A549 (cell line): Measurements from ENCODE around the gene F8A3. TPM values are rescaled to one million over a fixed set of nuclear protein-coding genes. Genes with fewer than 3 reads are reported as not detected.
"Not testable (repeated sequence)": the region's sequence is repeated elsewhere in the genome, so short reads cannot be mapped to it uniquely, and the experiment has no call there.

Experiments used
- ATAC-seq, 2 experiments: fragments of 200-7000 bp in 1 of 2; fragments of >200 bp in 1 of 2; cut with Nextera tagmentation in 1 of 2; cut with Tn5 transposase in 1 of 2; 3 replicates each; pipeline versions ENCODE4 v1.8.0 to v1.9.1; 2018 to 2020; ENCODE audit warnings: mild to moderate bottlenecking in 1 of 2, moderate library complexity in 1 of 2
- CTCF ChIA-PET: fragments of 300-600 bp; sonication (Branson Sonifier 250); formaldehyde crosslinking; extraction: SDS; loops from one replicate; lab custom pipeline; 2021; ENCODE audit warnings: antibody characterized with exemption, inconsistent platforms; lab: Yijun Ruan, JAX
- POLR2A ChIA-PET: fragments of 350-600 bp; formaldehyde crosslinking; extraction: SDS; loops from one replicate; lab custom pipeline; 2021; ENCODE audit warnings: antibody characterized with exemption, inconsistent platforms; lab: Yijun Ruan, JAX
- DNase-seq, 2 experiments: peaks; one replicate each; pipeline versions ENCODE4 v3.0.0 to v3.0.0-alpha.2; 2011 to 2016; ENCODE audit warnings: low read depth in 1 of 2, low spot score in 1 of 2
- FAIRE-seq: peaks from 2 replicates; lab custom pipeline; 2011; peaks lifted over from hg19 to GRCh38; lab: Jason Lieb, UNC
- H3K27ac ChIP-seq, 2 experiments: fragments of >200 bp; sonication (Bioruptor Twin); formaldehyde crosslinking; 3 replicates each; pipeline ENCODE4 v1.5.1; 2016 to 2017
- H3K4me1 ChIP-seq: fragments of >200 bp; sonication (Bioruptor Twin); formaldehyde crosslinking; 3 replicates; pipeline ENCODE4 v1.6.1; 2016
- H3K4me2 ChIP-seq: fragments of >200 bp; sonication (Bioruptor Twin); formaldehyde crosslinking; 3 replicates; pipeline ENCODE4 v1.6.1; 2016
- H3K4me3 ChIP-seq: fragments of >200 bp; sonication (Bioruptor Twin); formaldehyde crosslinking; 3 replicates; pipeline ENCODE4 v1.5.1; 2016
- H3K9me3 ChIP-seq: fragments of >200 bp; sonication (Bioruptor Twin); formaldehyde crosslinking; 3 replicates; pipeline ENCODE4 v1.6.1; 2016
- CBX8 ChIP-seq: fragments of 200-600 bp; sonication (generic); IDR thresholded peaks from 2 replicates; pipeline ENCODE4 v1.6.1; 2016
- EHF ChIP-seq: fragments of 250-450 bp; sonication (Bioruptor Pico); IDR thresholded peaks from 2 replicates; pipeline ENCODE4 v1.5.0; 2020; ENCODE audit warnings: mild to moderate bottlenecking
- EHMT2 ChIP-seq: fragments of 200-600 bp; sonication (generic); IDR thresholded peaks from 2 replicates; pipeline ENCODE4 v1.6.1; 2016; ENCODE audit warnings: antibody characterized with exemption, low read depth, mild to moderate bottlenecking, moderate library complexity
- EP300 ChIP-seq, 2 experiments: fragments of >200 bp; sonication (Bioruptor Twin); formaldehyde crosslinking; IDR thresholded peaks; 2 replicates in 1 of 2; 3 replicates in 1 of 2; pipeline ENCODE4 v1.6.1; 2016 to 2017
- ESRRA ChIP-seq: fragments of 150-350 bp; IDR thresholded peaks from 2 replicates; pipeline ENCODE4 v1.6.1; 2014; ENCODE audit warnings: mild to moderate bottlenecking, low read length, borderline replicate concordance
- FOSL2 ChIP-seq, 2 experiments: fragments of 450-650 bp in 1 of 2; fragments of >200 bp in 1 of 2; sonication (Bioruptor Twin) in 1 of 2; formaldehyde crosslinking; IDR thresholded peaks; 2 replicates each; pipeline versions ENCODE4 v1.5.0 to v1.6.1; 2016 to 2020; ENCODE audit warnings: mild to moderate bottlenecking in 1 of 2, moderate library complexity in 1 of 2
- FOXS1 ChIP-seq: fragments of 250-450 bp; sonication (Bioruptor Pico); IDR thresholded peaks from 2 replicates; pipeline ENCODE4 v1.5.0; 2020; ENCODE audit warnings: mild to moderate bottlenecking, moderate library complexity
- HOXB13 ChIP-seq: fragments of 250-450 bp; sonication (Bioruptor Pico); IDR thresholded peaks from 2 replicates; pipeline ENCODE4 v1.5.0; 2020; ENCODE audit warnings: low read depth, mild to moderate bottlenecking, moderate library complexity
- KDM1A ChIP-seq: fragments of 200-600 bp; sonication (generic); IDR thresholded peaks from 2 replicates; pipeline ENCODE4 v1.6.1; 2016; ENCODE audit warnings: low read depth, mild to moderate bottlenecking
- MYC ChIP-seq: IDR thresholded peaks from 2 replicates; pipeline ENCODE4 v1.6.1; 2012; ENCODE audit warnings: mild to moderate bottlenecking, inconsistent platforms, low read length, improper control_type of control experiment, borderline replicate concordance
- NFE2L2 ChIP-seq: fragments of 150-350 bp; conservative IDR thresholded peaks from 2 replicates; pipeline ENCODE4 v1.6.1; 2014; ENCODE audit warnings: low read length
- PHF8 ChIP-seq: fragments of 200-600 bp; sonication (generic); IDR thresholded peaks from 2 replicates; pipeline ENCODE4 v1.6.1; 2016; ENCODE audit warnings: low read depth, mild to moderate bottlenecking, antibody characterized with exemption, moderate library complexity, borderline replicate concordance
- TP53 ChIP-seq: fragments of 250-450 bp; sonication (Bioruptor Pico); IDR thresholded peaks from 2 replicates; pipeline ENCODE4 v1.5.0; 2021; ENCODE audit warnings: mild to moderate bottlenecking, moderate library complexity
- ZFP36 ChIP-seq: fragments of 450-650 bp; IDR thresholded peaks from 2 replicates; pipeline ENCODE4 v1.6.1; 2014; ENCODE audit warnings: borderline replicate concordance; ENCODE audit not compliant: partially characterized antibody
- ZNF302 ChIP-seq: fragments of 250-450 bp; sonication (Bioruptor Pico); IDR thresholded peaks from 2 replicates; pipeline ENCODE4 v1.9.0; 2021; ENCODE audit warnings: inconsistent platforms, mild to moderate bottlenecking, moderate library complexity
- WGBS: methylation state at CpG from one replicate; pipeline ENCODE4 v1.1.6; 2017; ENCODE audit errors: missing lambda C conversion rate; 5-methylcytosine and 5-hydroxymethylcytosine counted together
- polyA plus RNA-seq, 4 experiments: library from polyadenylated mRNA; depleted of rRNA in 3 of 4; stranded (reverse); fragments of >200 nt; fragmentation: RNase III in 1 of 4; extraction: RNeasy Plus Mini Kit Qiagen cat#74134 plus additional on column Dnase treatment in 1 of 4; gene quantifications; 2 replicates in 3 of 4; 3 replicates in 1 of 4; pipeline ENCODE4 v1.2.3, GENCODE V29; 2011 to 2017
- TF ChIP-seq, protein P1 (sequence below): fragments of 150-350 bp; IDR thresholded peaks from 2 replicates; pipeline ENCODE4 v1.6.1; 2014; ENCODE audit warnings: low read depth, mild to moderate bottlenecking, low read length
- TF ChIP-seq, protein P2 (sequence below): fragments of 200-600 bp; sonication (generic); IDR thresholded peaks from 2 replicates; pipeline ENCODE4 v1.6.1; 2016; ENCODE audit warnings: antibody characterized with exemption, mild to moderate bottlenecking, moderate library complexity

The F8A3 gene
- polyA plus RNA-seq, 2 of the 4 experiments (the other 2 are of a cell fraction), result 0.05 to 1.9 TPM

DNA sequence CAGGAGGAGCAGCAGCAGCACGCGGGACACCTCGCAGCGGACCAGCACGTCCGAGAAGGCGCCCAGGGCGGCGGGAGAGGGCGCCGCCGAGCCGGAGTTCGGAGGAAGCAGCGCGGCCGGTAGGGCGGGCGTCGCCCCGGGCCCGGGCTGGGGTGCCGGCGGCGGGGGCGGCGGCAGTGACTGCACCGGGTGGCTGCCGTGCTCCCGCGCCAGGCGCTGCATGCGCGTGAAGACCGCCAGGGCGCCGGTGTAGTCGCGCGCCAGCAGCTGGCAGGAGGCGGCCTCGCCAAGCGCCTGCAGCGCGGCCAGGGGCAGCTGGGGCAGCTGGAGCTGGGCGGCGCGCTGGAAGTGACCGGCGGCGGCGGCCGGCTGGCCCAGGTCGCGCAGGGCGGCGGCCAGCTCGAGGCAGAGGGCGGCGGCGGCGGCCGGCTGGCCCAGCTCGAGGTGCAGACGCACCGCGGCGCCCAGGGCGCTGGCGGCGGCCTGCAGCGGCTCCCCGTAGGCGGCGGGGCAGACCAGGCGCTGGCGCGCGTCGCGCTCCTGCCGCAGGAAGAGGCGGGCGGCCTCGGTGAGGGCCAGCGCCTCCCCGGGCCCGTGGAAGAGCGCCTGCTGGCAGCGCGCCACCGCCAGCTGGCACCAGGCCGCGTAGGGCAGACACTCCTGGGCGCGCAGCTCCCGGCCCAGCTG is 516 bp downstream of the F8A3 start:
- ATAC-seq, result peak; percentile 80 to 84
- CTCF ChIA-PET, H3K9me3 ChIP-seq, H3K4me3 ChIP-seq, DNase-seq, H3K4me1 ChIP-seq, H3K4me2 ChIP-seq, POLR2A ChIA-PET, H3K27ac ChIP-seq, FAIRE-seq: not testable (repeated sequence)
- WGBS, result no CpG with 5 or more reads among the region's 97 CpGs

DNA sequence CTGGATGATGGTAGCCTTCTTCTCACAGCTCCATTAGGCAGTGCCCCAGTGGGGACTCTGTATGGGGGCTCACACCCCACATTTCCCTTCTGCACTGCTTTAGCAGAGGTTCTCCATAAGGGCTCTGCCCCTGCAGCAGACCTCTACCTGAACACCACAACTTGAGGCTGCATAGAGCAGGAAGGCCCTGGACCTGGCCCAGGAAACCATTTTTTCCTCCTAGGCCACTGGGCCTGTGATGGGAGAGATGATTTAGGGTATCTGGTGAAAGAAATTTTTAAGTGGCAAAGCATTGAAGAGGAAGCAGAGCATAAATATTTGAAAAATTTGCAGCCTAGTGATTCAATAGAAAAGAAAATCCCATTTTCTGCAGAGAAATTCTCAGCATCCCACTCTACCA is 17.3 kb downstream of the F8A3 start:
- Histone ChIP-seq H3K27ac (no peak overlapping the region), H3K9me3 (peaks cover 3% of the 10 kb centered on the region; the same call in 1 of the 3 replicates), H3K4me1 (no peaks in the 10 kb centered on the region), H3K4me3 (no peak overlapping the region), H3K4me2 (no peak overlapping the region)
- DNase-seq, result no peak
- TF ChIP-seq ZFP36, result peak; percentile 68
- no peak for TF ChIP-seq KDM1A
- ChIA-PET CTCF (no interaction called here), POLR2A (no interaction called here)
- no peak for ATAC-seq
- FAIRE-seq, result no peak

DNA sequence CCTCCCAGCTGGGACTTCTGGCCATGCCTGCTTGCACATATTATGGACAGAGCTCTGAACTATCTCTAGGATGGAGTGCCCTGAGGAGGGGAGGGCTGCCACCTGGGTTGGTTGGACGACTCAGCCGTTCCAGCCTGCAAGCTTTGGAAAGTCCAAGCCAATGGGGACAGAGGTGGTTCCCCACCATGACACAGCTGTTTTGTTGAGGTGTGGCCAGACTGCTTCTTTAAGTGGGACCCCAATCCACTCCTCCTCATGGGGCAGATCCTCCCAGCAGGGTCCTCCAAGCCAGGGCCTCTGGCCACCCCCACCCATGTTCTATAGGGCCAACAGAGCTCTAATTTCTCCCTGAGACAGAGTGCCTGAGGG is 22.7 kb downstream of the F8A3 start:
- no peaks in the 10 kb centered on the region for H3K4me1 ChIP-seq
- ChIA-PET CTCF (no interaction called here), POLR2A (no interaction called here)
- ATAC-seq (no peak), FAIRE-seq (no peak), DNase-seq (no peak)
- H3K9me3 ChIP-seq, result no peaks in the 10 kb centered on the region
- no peak for TF ChIP-seq EP300 (IDR thresholded peaks at IDR 0.05)
- TF ChIP-seq, protein P1, sequence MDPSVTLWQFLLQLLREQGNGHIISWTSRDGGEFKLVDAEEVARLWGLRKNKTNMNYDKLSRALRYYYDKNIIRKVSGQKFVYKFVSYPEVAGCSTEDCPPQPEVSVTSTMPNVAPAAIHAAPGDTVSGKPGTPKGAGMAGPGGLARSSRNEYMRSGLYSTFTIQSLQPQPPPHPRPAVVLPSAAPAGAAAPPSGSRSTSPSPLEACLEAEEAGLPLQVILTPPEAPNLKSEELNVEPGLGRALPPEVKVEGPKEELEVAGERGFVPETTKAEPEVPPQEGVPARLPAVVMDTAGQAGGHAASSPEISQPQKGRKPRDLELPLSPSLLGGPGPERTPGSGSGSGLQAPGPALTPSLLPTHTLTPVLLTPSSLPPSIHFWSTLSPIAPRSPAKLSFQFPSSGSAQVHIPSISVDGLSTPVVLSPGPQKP, result no peak
- TF ChIP-seq, protein P2, sequence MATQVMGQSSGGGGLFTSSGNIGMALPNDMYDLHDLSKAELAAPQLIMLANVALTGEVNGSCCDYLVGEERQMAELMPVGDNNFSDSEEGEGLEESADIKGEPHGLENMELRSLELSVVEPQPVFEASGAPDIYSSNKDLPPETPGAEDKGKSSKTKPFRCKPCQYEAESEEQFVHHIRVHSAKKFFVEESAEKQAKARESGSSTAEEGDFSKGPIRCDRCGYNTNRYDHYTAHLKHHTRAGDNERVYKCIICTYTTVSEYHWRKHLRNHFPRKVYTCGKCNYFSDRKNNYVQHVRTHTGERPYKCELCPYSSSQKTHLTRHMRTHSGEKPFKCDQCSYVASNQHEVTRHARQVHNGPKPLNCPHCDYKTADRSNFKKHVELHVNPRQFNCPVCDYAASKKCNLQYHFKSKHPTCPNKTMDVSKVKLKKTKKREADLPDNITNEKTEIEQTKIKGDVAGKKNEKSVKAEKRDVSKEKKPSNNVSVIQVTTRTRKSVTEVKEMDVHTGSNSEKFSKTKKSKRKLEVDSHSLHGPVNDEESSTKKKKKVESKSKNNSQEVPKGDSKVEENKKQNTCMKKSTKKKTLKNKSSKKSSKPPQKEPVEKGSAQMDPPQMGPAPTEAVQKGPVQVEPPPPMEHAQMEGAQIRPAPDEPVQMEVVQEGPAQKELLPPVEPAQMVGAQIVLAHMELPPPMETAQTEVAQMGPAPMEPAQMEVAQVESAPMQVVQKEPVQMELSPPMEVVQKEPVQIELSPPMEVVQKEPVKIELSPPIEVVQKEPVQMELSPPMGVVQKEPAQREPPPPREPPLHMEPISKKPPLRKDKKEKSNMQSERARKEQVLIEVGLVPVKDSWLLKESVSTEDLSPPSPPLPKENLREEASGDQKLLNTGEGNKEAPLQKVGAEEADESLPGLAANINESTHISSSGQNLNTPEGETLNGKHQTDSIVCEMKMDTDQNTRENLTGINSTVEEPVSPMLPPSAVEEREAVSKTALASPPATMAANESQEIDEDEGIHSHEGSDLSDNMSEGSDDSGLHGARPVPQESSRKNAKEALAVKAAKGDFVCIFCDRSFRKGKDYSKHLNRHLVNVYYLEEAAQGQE, result no peak
- no peak for TF ChIP-seq EHMT2
- no peak for TF ChIP-seq ESRRA
- TF ChIP-seq CBX8, result no peak
- TF ChIP-seq ZNF302 (CRISPR knock-in tag), result no peak
- no peak for TF ChIP-seq EHF (CRISPR knock-in tag)
- no peak for TF ChIP-seq PHF8
- no peak for TF ChIP-seq FOSL2 (IDR thresholded peaks at IDR 0.05)
- no peak for TF ChIP-seq FOSL2 (CRISPR knock-in tag; IDR thresholded peaks at IDR 0.05)
- no peak for TF ChIP-seq HOXB13 (CRISPR knock-in tag)
- TF ChIP-seq NFE2L2, result no peak
- TF ChIP-seq ZFP36, result no peak
- TF ChIP-seq TP53 (CRISPR knock-in tag), result no peak
- no peak for TF ChIP-seq MYC
- no peak for TF ChIP-seq KDM1A
- TF ChIP-seq FOXS1 (CRISPR knock-in tag), result no peak
- H3K4me3 ChIP-seq, result no peak overlapping the region
- H3K4me2 ChIP-seq, result no peak overlapping the region
- WGBS, result no CpG with 5 or more reads among the region's 2 CpGs
- H3K27ac ChIP-seq, result no peak overlapping the region
